ENCODE results near the gene MADD.

Gene MADD

DNA sequence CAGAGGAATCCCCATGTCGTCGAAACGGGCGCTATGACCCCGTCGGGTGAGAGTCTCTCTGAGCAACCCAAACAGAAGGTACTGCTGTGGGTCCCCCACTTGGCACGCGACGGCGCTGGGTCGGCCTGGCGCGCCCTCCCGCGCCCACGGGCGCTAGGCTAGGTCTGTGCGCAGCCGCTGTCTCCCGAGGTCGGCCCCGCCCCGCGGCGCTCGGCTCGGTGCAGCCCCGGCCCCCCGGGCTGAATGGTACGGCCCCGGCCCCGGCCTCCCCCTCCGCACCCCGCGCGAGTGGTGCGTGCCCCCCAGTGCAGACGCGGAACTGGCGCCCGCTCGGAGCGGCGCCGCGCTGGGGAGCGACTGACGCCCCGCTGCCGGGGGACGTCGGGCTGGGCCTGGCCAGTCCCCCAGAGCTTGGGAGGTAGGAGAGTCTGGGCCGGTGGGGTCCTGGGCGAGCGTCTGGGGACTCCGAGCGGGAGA, at the start of gene MADD:
Gene MADD (plus strand): TSS at position 305 of the 477 bp plus-strand sequence.
- H3K4me3 ChIP-seq (ENCODE audit: low read depth, low read length), result peak within 1 kb of the TSS; percentile 64
- TF ChIP-seq, protein P1, sequence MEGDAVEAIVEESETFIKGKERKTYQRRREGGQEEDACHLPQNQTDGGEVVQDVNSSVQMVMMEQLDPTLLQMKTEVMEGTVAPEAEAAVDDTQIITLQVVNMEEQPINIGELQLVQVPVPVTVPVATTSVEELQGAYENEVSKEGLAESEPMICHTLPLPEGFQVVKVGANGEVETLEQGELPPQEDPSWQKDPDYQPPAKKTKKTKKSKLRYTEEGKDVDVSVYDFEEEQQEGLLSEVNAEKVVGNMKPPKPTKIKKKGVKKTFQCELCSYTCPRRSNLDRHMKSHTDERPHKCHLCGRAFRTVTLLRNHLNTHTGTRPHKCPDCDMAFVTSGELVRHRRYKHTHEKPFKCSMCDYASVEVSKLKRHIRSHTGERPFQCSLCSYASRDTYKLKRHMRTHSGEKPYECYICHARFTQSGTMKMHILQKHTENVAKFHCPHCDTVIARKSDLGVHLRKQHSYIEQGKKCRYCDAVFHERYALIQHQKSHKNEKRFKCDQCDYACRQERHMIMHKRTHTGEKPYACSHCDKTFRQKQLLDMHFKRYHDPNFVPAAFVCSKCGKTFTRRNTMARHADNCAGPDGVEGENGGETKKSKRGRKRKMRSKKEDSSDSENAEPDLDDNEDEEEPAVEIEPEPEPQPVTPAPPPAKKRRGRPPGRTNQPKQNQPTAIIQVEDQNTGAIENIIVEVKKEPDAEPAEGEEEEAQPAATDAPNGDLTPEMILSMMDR (IDR thresholded peaks at IDR 0.05; ENCODE audit: low read depth, low read length, missing control alignments), result no peak
- peak; percentile 65 for DNase-seq (ENCODE audit: low read depth)

DNA sequence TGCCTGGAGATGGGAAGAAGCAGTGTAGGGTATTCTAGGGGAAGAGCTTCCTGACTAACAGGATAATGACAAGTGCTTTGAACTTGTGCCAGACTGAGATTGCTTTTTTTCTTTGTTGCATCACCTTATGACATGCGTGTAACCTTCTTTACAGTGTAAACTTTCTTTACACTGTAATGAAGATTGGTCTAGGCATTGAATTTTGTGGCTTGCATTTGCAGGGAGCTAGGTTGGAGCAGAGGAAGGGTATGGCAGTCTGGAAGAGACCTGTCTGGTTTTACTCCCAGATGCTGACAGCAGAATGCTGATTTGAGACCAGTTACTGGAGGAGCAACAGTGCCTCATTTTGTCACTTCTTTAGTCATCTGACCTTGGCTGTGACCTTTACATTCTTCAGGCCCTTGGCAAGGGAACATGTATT, 49.5 kb upstream of the MADD start:
- no peak for DNase-seq (ENCODE audit: low read depth)
- no peak overlapping the region for H3K4me3 ChIP-seq (ENCODE audit: low read depth, low read length)
- TF ChIP-seq, protein P1 (IDR thresholded peaks at IDR 0.05; ENCODE audit: low read depth, low read length, missing control alignments), result no peak

DNA sequence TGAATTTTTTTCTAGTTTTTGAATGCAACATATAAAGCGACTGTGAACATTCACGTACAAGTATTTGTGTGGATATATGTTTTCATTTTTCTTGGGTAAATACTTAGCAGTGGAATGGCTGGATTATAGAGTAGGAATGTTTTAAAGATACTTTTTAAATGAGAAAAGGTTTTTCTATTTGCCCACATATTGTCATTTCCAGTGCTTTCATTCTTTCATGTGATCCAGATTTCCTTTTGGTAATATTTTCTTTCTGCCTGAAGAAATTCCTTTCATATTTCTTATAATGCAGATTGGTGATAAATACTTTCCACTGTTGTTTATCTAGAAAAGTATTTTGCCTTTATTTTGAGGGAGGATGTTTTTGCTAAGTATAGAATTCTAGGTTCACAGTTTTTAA, 47.2 kb upstream of the MADD start:
- no peak for DNase-seq (ENCODE audit: low read depth)
- TF ChIP-seq, protein P1 (IDR thresholded peaks at IDR 0.05; ENCODE audit: low read depth, low read length, missing control alignments), result no peak
- no peak overlapping the region for H3K4me3 ChIP-seq (ENCODE audit: low read depth, low read length)

DNA sequence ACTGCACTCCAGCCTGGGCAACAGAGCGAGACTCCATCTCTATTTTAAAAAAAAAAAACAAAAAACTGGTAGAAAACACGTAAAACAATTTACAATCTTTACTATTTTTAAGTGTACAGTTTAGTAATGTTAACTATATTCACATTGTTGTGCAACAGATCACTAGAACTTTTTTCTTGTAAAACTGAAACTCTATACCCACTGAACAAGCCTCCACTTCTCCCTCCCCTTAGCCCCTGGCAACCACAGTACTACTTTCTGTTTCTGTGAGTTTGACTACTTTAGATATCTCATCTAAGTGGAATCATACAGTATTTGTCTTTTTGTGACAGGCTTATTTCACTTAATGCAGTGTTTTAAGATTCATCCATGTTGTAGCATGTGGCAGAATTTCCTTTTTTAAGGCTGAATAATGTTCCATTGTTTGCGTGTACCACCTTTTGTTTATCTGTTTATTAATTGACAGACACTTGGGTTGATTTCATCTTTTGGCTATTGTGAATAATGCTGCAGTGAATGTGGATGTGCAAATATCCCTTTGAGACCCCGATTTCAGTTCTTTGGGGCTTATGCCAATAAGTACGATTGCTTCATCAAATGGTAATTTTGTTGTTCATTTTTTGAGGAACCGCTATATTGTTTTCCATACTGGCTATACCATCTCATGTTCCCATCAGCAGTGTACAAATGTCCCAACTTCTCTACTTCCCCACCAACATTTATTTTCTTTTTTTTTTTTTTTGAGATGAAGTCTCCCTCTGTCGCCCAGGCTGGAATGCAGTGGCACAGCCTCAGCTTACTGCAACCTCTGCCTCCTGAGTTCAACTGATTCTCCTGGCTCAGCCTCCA, 44.2 kb upstream of the MADD start:
- no peak overlapping the region for H3K4me3 ChIP-seq (ENCODE audit: low read depth, low read length)
- TF ChIP-seq, protein P1 (IDR thresholded peaks at IDR 0.05; ENCODE audit: low read depth, low read length, missing control alignments), result no peak
- no peak for DNase-seq (ENCODE audit: low read depth)

DNA sequence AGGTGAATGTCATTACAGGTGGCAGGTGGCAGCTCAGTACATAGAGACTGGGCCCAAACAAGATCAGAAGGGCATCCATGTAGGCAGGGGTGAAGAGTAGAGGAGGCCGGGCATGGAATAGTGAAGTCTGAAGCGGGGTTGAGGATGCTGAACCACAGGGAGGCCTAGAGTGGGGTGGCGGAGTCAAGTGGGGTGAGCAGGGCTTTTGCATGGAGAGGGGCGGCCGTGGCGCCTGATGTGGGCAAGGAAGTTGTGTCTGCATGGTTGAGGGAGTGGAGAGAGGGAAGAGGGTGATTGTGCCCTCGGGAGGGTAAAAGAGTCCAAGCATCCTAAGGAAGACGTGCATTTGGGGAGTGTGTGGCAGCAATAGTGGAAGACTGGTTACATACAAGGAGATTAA, 40.8 kb upstream of the MADD start:
- TF ChIP-seq, protein P1 (IDR thresholded peaks at IDR 0.05; ENCODE audit: low read depth, low read length, missing control alignments), result no peak
- no peak for DNase-seq (ENCODE audit: low read depth)

DNA sequence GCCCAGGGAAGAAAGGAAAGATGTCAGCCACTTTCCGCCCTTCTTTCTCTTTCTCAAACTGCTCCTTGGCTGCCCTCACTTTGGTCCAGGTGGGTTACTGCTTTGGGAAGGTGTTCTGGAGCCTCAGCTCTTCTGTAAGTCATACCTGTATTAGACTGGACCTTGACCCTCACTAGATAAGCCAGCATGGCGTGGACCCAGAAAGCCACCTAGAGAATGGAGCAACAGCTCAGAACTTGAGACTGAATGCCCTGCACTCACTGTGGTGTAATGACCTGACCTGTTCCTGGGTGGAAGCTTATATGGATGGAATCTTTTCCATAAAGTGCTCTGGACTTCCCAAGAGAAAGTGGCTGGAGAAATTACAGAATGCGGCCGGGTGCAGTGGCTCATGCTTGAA, 36.9 kb upstream of the MADD start:
- no peak overlapping the region for H3K4me3 ChIP-seq (ENCODE audit: low read depth, low read length)
- TF ChIP-seq, protein P1 (IDR thresholded peaks at IDR 0.05; ENCODE audit: low read depth, low read length, missing control alignments), result no peak
- no peak for DNase-seq (ENCODE audit: low read depth)

More for the DNA sequence above, 40.8 kb upstream of the MADD start:
- H3K4me3 ChIP-seq (ENCODE audit: low read depth, low read length), result no peak overlapping the region

Measured in GM12864 (cell line).